Gastrocnemius medialis (tissue), 4 donors: ENCODE results near the gene PRPF38A. TPM values are rescaled to one million over a fixed set of nuclear protein-coding genes. Genes with fewer than 3 reads are reported as not detected.

ENCODE experiments used
- ATAC-seq, 2 donors: fragments of 150-250 bp; one replicate each; pipeline ENCODE4 v1.9.1; 2016
- DNase-seq, 2 donors: peaks; one replicate each; pipeline ENCODE4 v3.0.0-alpha.2; 2019
- H3K27ac ChIP-seq, 4 donors: fragments of 200-600 bp; sonication (generic); 1 replicate in 1 of 4; 2 replicates in 3 of 4; pipeline ENCODE4 v1.5.1; 2016 to 2018; ENCODE audit warnings: mild to moderate bottlenecking in 2 of 4, moderate library complexity in 1 of 4
- H3K27me3 ChIP-seq, 3 donors: fragments of 200-600 bp; sonication (generic) in 2 of 3; 1 replicate in 1 of 3; 2 replicates in 2 of 3; pipeline versions ENCODE4 v1.5.1 to v1.6.0; 2016 to 2019; ENCODE audit warnings: mild to moderate bottlenecking in 1 of 3, moderate library complexity in 1 of 3
- H3K36me3 ChIP-seq, 2 donors: fragments of 200-600 bp; sonication (generic) in 1 of 2; one replicate each; pipeline ENCODE4 v1.5.1; 2017 to 2018
- H3K4me1 ChIP-seq, 2 donors: fragments of 200-600 bp; sonication (generic) in 1 of 2; one replicate each; pipeline ENCODE4 v1.5.1; 2016 to 2017; ENCODE audit warnings: mild to moderate bottlenecking in 2 of 2
- H3K4me3 ChIP-seq, 4 donors: fragments of 200-600 bp; sonication (generic) in 3 of 4; 1 replicate in 1 of 4; 2 replicates in 3 of 4; pipeline ENCODE4 v1.5.1; 2016 to 2019; ENCODE audit warnings: mild to moderate bottlenecking in 2 of 4
- H3K9me3 ChIP-seq, 3 donors: fragments of 200-600 bp; sonication (generic) in 2 of 3; 1 replicate in 1 of 3; 2 replicates in 2 of 3; pipeline ENCODE4 v1.5.1; 2016 to 2019
- CTCF ChIP-seq, 5 experiments: fragments of 450-650 bp in 3 of 5; fragments of 200-600 bp in 2 of 5; sonication (generic) in 2 of 5; IDR thresholded peaks in 4 of 5; conservative IDR thresholded peaks in 1 of 5; 1 replicate in 4 of 5; 2 replicates in 1 of 5; pipeline ENCODE4 v1.5.1; 2016 to 2019; ENCODE audit warnings: antibody characterized with exemption in 5 of 5, mild to moderate bottlenecking in 3 of 5, moderate library complexity in 3 of 5
- POLR2A ChIP-seq, 2 donors: fragments of 450-650 bp; IDR thresholded peaks; one replicate each; pipeline ENCODE4 v1.6.1; 2017; ENCODE audit warnings: antibody characterized with exemption in 2 of 2, mild to moderate bottlenecking in 2 of 2, moderate library complexity in 2 of 2
- in situ Hi-C, 4 donors: fragments of 200-750 bp; cut with MboI; loops; one replicate each; pipeline versions ENCODE4 v1.15.0 to v1.8.0; 2017; ENCODE audit warnings: low sequenced_read_pairs in 4 of 4
- intact Hi-C: fragments of 100-400 bp; cut with DNase I; formaldehyde crosslinking; loops from one replicate; pipeline ENCODE4 v1.15.1; 2023; ENCODE audit warnings: low total_unique reads
- total RNA-seq, 4 donors: library from RNA; depleted of rRNA; stranded (reverse); fragments of >200 nt; gene quantifications; one replicate each; pipeline versions ENCODE4 v1.1.0 to v1.2.3, GENCODE V29; 2016

PRPF38A gene
- total RNA-seq, 4 donors from 2014 or later: 3.0 to 8.2 (median 5.3) TPM

DNA sequence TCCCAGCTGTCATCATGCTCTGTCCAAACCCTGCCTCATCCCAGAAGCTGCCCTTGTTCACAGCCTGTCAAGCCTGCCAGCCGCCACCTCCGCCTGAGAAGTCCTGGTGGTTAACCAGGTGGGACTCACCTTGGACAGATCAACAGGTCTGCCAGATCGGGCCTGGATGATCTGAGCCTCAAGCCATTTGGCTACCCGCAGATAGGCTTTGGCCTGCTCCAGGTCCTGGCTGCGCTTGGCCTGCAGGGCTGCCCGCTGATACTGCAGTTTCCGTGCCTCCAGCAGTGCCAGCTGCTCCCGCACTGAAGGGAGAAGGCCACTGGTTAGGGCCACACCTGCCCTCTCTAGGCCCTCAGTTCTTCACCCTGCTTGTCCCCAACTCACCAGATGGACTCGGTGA, 47.0 kb upstream of the PRPF38A start:
- TF ChIP-seq POLR2A (IDR thresholded peaks at IDR 0.05) (no peak), CTCF (IDR thresholded peaks at IDR 0.05 in 4 of 5, conservative IDR thresholded peaks at IDR 0.05 in 1 of 5) (no peak)
- ATAC-seq: no peak
- H3K27ac ChIP-seq: no peak overlapping the region
- DNase-seq: no peak
- no peaks in the 10 kb centered on the region for H3K9me3 ChIP-seq
- peaks cover 3 to 100% of the 10 kb centered on the region in 2 donors for H3K36me3 ChIP-seq
- intact Hi-C loops: no loop called here
- H3K4me3 ChIP-seq: no peak overlapping the region
- in situ Hi-C loops: no loop called here
- H3K4me1 ChIP-seq: no peaks in the 10 kb centered on the region
- no peaks in the 10 kb centered on the region for H3K27me3 ChIP-seq

- H3K4me1 ChIP-seq: peaks cover 0 to 1% of the 10 kb centered on the region in 2 donors
Observed at GRCh38 chr1:52358851-52359497, 45.4 kb upstream of the PRPF38A start.

GRCh38 chr1:52359676-52360594, 44.5 kb upstream of the PRPF38A start:
- ATAC-seq (no peak), DNase-seq (no peak)
- H3K9me3 ChIP-seq: no peaks in the 10 kb centered on the region
- no peaks in the 10 kb centered on the region for H3K27me3 ChIP-seq
- H3K4me1 ChIP-seq: peaks cover 6 to 11% of the 10 kb centered on the region in 2 donors
- peaks cover 3 to 80% of the 10 kb centered on the region in 2 donors for H3K36me3 ChIP-seq
- H3K4me3 ChIP-seq: no peak overlapping the region
- intact Hi-C loops: loop anchor here (10.0 kb wide), 1 partner anchor 565 kb away; the partner anchor contains the start of genes ECHDC2 and SCP2
- TF ChIP-seq CTCF (IDR thresholded peaks at IDR 0.05 in 4 of 5, conservative IDR thresholded peaks at IDR 0.05 in 1 of 5): no peak
- in situ Hi-C loops: no loop called here
- H3K27ac ChIP-seq: no peak overlapping the region

More at GRCh38 chr1:52358851-52359497, 45.4 kb upstream of the PRPF38A start:
- Histone ChIP-seq H3K36me3 (peaks cover 3 to 89% of the 10 kb centered on the region in 2 donors), H3K27me3 (no peaks in the 10 kb centered on the region), H3K27ac (no peak overlapping the region), H3K4me3 (no peak overlapping the region), H3K9me3 (no peaks in the 10 kb centered on the region)
- TF ChIP-seq POLR2A (IDR thresholded peaks at IDR 0.05): no peak
- no peak for TF ChIP-seq CTCF (IDR thresholded peaks at IDR 0.05 in 4 of 5, conservative IDR thresholded peaks at IDR 0.05 in 1 of 5)
- intact Hi-C loops (no loop called here), in situ Hi-C loops (no loop called here)
- ATAC-seq: no peak
- DNase-seq: no peak

GRCh38 chr1:52360595-52360968, 43.8 kb upstream of the PRPF38A start:
- no peak for TF ChIP-seq CTCF (IDR thresholded peaks at IDR 0.05 in 4 of 5, conservative IDR thresholded peaks at IDR 0.05 in 1 of 5)
- TF ChIP-seq POLR2A (IDR thresholded peaks at IDR 0.05): no peak
- Histone ChIP-seq H3K27me3 (no peaks in the 10 kb centered on the region), H3K4me3 (no peak overlapping the region), H3K27ac (no peak overlapping the region), H3K9me3 (no peaks in the 10 kb centered on the region), H3K36me3 (peaks cover 3 to 73% of the 10 kb centered on the region in 2 donors), H3K4me1 (peaks cover 10 to 14% of the 10 kb centered on the region in 2 donors)
- intact Hi-C loops: loop anchor here (10.0 kb wide), 1 partner anchor 564 kb away; the partner anchor contains the start of genes ECHDC2 and SCP2
- ATAC-seq (no peak), DNase-seq (no peak)
- in situ Hi-C loops: no loop called here
